GM18870 (cell line): ENCODE data around the gene MSLN.

Experiments used
- ATAC-seq: cut with Tn5 transposase; IDR thresholded peaks from one replicate; pipeline ENCODE4 v1.9.1; 2021; ENCODE audit warnings: moderate library complexity; ENCODE audit not compliant: unreplicated experiment

MSLN gene

DNA sequence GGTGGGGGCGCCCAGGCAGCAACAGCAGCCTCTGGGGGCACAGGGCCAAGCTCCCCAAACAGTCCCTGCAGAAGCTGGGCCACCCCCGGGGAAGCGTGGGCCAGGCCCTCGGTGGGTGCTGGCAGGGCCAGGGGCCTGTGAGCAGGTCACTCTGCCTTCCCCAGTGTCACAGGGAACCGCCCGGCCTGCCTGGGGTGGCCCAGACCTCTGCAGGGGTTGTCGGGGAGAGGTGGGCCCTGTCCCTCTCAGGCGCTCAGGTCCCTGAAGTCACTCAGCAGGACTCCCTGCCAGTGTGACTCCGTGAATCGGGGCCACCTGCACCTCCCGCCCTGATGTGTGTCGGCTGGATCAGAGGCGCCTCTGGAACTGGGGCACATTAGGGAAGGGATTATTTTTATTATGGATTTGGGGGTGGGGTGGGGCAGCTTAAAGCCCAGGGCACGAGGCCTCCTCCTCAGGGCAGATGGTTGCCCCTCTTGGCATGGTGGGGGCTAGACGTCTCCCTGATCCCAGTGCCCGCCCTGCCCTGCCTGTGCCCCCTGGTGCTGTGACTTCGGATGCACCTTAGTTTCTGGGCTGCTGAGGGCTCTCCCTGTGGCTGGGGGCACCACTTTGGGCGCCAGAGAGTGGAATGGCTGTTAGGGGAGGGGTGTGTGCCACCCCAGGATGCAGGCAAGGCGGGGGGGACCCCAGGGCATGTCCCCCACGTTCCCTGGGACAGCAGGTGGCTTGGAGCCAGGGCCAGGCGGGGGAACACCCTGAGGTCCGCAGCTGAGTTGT lies 41.2 kb downstream of the MSLN start:
- no peak for ATAC-seq

DNA sequence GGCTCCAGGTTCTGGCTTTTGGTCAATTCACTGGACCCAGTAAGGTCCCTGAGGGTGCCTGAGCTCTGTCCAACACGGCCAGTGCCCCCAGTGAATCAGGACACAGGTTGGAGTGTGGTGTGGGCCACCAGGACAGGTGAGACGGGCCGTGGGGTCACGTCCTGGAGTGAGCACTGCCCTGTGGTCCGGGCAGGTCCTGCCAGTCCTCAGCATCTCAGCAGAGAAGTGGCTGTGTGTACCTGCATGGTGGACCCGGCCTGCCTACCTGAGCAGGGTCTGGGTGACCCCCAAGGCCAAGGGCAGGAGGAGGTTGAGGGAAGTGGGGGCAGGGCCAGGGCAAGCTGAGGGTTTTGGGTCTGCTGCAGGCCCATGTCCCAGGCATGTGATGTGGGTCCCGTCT lies 41.9 kb downstream of the MSLN start:
- no peak for ATAC-seq

DNA sequence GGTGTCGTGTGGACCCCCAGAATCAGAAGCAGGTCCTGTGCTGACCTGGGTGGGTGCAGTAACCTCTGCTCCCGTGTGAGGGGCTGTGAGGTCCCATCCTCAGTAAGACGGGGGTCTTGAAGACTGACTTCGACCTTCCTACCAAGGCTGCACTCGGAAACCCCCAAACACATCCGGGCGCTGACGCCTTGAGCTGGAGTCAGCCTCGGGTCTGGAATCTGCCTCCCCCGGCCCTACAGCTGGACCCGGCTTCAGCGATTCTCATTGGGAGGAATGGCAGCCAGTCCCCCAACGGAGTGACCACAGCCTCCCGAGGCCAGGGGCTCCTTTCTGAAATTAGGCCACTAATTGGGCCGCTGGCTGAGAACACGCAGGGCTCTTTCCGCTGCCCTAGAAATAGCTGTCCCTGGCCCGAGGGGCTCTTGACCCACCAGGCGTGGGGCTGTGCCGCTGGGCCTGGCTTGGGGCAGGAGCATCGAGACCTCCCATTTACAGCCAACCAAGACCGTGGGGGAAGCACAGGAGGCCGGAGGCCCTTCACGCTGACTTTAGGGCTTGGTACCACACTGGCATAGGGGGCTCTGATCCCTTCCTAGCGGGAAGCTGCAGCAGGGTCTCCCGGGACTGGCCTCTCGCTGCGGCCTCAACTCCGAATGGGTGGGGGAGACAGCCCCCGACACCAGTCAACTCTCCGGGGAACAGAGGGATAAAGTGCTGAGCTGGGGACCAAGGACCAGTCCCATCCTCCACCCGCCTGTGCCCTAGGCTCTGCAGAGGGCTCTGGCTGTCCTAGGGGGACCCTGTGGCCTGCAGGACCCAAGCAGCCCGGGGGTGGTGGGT lies 42.6 kb downstream of the MSLN start:
- ATAC-seq: no peak

DNA sequence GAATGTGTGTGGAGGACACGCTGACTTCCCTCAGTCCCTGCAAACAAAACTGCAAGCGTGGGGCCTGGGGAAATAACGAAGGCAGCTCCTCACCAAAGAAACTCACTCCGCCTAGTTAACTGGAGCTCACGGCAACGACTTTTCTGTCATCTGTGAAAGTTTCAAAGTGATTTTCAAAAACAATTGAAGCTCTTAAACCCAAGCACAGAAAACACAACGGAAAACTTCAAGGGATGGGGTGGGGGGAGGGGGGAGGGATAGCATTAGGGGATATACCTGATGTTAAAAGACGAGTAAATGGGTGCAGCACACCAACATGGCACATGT lies 43.2 kb downstream of the MSLN start:
- no peak for ATAC-seq

DNA sequence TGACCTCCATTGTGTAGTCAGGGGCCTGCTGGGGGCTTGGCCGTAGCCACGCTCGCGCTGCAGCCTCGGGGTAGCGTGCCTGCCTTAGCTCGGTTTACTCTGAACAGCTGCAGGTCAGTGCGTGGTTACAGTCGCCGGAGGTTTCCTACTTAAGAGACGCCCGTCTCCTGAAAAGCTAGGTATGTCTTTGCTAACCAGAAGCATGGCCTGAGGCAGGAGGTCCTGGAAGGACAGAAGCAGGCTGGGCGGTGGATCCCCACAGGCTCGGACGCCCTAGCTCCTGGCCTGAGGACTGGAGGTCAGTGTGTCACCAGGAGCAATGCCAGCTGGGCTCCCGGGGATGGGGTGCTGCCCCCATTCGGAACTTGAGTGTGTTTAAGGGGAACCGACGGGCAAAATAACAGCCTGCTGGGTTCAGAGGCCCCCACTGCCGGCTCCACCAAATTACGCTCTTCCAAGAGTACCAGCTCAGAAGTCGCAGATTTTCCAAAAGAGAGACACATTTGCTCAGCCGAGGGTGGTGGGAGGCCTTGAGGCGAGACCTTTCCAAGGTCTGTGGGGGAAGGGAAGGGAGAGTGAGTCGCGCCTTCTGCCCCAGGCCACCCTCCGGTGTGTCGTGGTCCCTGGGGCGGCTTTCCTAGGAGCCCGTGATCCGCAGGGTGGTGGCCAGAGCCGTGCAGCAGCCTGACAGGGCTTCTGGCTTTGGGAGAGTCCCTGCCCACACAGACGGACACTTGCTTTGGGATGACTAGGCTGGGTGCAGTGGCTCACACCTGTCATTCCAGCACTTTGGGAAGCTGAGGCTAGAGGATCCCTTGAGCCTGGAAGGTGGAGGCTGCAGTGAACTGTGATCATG lies 43.9 kb downstream of the MSLN start:
- no peak for ATAC-seq

DNA sequence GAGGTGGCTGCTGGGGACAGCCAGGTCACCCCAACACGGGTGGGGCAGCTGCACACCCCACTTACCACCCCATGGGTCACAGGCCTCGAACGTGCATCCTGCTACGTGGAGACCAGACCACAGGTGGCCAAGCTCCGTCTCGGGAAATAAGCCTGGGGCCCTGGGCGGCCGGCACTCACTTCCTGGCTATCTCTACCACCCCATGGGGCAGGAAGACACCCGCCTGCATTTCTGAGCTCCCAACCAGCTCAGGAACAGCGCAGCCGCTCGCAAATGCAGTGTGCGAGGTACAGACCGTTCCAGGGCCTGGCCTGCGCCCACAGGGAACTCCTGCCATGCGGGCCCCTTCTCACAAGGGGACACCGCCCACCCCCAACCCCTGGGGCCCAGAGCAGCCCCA lies 44.9 kb downstream of the MSLN start:
- no peak for ATAC-seq

DNA sequence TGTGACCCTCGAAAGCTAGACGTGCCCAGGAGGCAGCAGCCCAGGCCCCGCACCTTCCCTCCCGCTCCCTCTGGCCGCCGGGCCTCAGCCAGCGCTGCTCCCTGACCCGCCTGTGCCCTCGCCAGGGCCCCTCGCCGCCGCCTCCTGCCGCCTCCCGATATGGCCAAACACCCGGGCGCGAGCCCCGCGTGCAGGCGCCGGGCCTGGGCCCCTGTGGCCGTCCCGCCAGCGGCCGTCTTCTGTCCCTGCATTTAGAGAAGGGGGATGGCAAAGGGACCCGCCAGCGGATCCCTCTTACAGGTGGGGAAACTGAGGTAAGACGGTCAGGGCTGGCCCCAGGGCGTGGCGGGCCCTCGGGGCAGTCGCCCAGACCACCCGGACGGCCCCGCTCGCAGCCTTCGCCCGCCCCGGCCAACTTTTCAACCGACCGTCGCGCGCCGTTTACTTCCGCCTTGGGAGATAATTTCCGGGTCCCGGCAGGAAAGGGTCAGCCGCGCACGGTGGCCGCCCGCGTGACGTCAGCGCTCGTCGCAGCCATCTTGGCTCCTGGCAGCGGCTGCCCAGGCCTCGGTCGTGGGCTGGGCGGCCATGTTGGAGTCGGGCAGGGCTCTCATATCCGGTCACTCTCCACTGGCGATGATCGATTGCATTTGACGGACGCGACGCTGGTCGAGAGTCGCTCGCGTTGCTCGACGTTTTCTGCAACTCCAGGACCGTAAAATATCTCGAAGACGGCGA lies 47.0 kb downstream of the MSLN start:
- ATAC-seq: peak; percentile 64

DNA sequence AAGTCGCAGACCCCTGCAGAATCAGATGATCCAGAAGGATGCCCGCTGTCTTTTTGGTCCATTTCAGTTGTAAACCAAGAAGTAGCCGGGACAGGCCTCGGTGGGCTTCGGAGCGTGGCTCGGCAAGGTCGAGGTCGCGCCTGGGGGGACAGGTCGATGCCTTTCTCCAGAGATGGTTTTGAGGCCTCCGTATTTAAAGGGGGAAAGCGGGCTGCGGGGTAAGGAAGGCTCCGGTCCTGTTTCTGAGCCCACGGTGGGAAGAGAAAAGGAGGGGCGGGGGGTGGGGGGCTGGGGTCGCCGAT lies 47.5 kb downstream of the MSLN start:
- ATAC-seq: no peak

DNA sequence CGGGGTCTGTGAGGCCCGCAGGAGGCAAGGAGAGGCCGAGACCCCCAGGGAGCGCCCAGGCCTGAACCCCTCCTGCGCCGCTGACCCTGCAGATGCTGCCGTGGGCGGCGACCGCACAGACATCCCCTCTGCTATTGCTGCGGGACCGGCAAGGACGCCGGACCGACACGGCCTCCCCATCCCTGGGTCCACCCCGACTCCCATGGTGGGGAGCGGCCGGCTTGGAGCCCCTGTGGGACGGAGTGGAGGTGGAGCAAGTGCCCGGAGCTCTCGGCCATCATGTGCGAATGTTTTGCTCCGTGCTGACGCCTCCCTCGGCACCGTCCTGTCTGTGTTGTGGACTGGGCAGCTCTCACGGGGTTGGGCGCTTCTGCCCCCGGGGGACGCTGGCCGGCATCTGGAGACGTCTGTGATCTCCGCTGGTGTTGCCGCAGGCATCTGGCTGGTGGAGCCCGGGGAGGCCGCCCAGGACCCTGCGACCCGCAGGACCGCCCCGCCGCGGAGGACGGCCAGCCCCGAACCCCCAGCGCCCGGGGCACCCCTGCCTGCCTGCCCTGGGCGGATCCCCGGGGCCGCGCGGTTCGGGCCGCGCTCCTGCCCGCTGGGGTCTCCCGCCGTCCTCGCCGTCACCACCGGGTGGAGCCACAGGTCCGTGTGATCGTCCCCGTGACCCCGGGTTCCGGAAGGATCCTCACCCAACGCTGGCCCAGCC lies 52.8 kb downstream of the MSLN start:
- ATAC-seq: no peak

DNA sequence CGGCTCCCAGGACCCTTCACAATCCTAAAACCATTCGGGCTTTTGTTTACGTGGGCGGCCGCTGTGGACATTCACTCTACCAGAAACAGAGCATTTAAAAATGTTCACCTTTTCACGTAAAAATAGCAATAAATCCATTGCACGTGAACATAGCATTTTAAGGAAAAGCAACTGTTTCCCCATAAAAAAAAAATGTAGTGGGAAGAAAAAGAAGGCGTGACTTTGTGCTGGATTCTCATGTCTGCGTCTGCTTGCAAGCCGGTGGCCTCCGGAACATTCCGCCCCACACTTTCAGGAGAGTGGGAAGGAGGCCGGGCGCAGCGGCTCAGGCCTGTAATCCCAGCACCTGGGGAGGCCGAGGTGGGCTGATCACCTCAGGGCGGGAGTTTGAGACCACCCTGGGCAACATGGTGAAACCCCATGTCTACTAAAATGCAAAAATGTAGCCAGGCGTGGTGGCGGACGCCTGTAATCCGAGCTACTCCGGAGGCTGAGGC lies 53.4 kb downstream of the MSLN start:
- no peak for ATAC-seq

DNA sequence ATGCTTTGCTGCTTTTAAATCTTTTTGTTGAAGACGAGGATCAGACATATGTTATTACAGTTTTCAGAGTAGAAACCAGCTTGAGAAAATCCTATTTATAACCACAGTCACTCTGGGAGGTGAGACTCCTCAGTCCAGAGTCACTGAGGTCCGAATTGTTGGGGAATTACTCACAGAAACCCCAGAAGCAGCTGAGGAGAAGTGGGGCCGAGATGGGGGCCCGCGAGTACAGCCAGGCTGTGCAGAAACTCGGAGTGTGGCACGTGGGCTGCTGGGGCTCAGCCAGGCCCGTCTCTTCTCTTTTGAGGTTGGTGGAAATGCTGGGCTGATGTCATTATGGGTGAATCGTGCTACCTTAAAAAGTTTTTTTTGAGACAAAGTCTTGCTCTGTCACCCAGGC lies 54.4 kb downstream of the MSLN start:
- no peak for ATAC-seq

DNA sequence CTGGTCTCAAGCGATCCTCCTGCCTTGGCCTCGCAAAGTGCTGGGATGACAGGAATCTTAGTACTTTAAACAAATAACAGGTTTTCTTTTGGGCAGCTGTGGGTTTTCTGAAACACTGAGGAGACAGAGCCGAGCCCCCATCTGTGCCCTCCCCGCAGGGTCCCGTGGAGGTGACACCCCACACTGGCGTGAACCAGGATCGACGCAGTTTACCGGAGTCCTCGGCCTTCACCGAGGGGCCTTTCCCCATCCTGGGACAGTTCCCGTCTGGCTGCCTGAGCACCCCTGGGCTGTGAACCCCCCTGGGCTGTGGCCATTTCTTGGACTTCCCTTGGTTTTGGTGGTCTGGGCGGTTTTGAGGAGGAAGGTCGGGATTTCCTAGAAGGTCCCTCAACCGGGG lies 55.3 kb downstream of the MSLN start:
- ATAC-seq: no peak

DNA sequence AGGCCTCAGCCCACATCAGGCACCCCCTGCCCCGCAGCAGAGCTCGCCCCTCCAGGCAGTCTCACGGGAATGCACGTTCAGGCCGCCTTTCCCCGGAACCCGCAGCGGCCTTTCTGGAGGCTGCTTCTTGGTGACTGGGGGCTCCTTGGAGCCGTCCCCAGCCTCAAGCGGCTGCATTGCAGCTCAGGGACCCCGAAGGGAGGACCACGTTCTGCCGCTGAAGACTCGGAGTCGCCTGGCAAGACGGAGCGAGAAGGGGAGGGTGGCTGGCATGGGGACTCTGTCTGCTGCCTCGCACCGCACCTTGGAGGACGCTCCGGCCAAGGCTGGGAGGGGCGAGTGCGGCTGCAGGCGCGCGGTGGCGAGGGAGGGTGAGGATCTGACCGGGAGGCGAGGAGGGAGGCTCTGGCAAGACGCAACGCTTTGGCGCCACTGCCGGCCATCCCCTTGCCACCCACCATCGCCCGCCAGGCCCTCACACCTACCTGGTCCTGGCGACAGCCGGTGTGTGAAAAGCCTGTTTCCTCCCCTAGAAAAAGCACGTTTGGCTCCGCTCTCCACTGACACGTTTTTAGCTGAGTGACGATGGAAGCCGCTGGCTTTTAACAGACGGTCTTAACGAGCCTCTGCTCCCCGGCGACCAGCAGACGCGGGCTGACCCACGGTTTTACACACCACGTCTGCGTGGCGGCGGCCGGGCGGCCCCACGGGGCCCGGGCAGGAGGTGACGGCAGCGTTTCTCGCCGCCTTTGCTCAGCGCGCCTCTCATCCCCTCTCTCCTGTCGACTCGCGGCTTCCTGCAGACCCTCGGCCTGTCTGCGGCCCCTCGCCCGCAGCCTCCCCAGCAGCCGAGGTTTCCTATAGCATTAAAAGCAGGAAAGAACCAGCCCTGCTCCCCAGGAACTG lies 56.7 kb downstream of the MSLN start:
- ATAC-seq: no peak

DNA sequence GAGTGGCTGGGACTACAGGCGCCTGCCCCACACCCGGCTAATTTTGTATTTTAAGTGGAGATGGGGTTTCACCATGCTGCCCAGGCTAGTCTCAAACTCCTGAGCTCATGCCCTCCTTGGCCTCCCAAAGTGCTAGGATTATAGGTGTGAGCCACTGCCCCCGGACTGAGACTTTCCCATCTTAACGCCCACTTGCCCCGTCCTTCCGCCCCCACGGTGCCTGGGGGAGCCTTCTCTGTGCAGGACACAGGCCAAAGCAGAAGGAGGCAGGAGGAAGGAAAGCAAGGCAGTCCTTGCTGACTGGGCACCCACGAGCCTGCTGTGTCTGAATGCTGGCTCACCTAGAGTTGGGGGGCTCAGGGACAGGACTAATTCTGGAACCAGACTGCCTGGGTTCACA lies 57.6 kb downstream of the MSLN start:
- no peak for ATAC-seq
